Prostate gland (tissue), 2 donors: ENCODE measurements around the gene ROR1.

ENCODE experiments used
- POLR2A ChIP-seq: fragments of 450-650 bp; IDR thresholded peaks from one replicate; pipeline ENCODE4 v1.6.1; 2016; ENCODE audit warnings: antibody characterized with exemption, mild to moderate bottlenecking
- TF ChIP-seq, protein P1 (sequence below), 4 experiments: fragments of 200-600 bp in 2 of 4; fragments of 450-650 bp in 2 of 4; sonication (generic) in 2 of 4; IDR thresholded peaks; 1 replicate in 3 of 4; 2 replicates in 1 of 4; pipeline ENCODE4 v1.5.1; 2016 to 2019; ENCODE audit warnings: antibody characterized with exemption in 4 of 4, mild to moderate bottlenecking in 2 of 4, moderate library complexity in 2 of 4

DNA sequence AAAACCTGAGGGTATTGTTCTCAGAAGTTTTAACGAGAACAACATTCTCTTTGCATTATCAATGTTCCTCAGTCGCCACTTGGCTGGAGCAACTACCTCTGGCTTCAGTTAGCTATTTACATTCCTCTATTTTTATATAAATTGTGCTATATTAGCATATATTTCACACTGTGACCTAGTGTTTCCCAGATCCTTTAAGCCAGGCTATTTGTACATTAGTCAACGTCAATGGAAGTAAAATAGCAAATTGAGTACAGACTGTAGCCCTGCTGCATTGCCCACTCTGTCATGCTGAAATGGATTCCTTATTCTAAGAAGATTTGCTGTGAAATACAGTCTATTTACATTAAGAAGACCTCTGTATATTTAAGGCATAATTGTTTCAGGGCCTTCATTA lies 213.8 kb downstream of the ROR1 start:
- no peak for TF ChIP-seq POLR2A
- TF ChIP-seq, protein P1, sequence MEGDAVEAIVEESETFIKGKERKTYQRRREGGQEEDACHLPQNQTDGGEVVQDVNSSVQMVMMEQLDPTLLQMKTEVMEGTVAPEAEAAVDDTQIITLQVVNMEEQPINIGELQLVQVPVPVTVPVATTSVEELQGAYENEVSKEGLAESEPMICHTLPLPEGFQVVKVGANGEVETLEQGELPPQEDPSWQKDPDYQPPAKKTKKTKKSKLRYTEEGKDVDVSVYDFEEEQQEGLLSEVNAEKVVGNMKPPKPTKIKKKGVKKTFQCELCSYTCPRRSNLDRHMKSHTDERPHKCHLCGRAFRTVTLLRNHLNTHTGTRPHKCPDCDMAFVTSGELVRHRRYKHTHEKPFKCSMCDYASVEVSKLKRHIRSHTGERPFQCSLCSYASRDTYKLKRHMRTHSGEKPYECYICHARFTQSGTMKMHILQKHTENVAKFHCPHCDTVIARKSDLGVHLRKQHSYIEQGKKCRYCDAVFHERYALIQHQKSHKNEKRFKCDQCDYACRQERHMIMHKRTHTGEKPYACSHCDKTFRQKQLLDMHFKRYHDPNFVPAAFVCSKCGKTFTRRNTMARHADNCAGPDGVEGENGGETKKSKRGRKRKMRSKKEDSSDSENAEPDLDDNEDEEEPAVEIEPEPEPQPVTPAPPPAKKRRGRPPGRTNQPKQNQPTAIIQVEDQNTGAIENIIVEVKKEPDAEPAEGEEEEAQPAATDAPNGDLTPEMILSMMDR (IDR thresholded peaks at IDR 0.05): no peak
